HUES48 (cell line): Measurements from ENCODE around the gene HBD.

Source experiments
- H3K27ac ChIP-seq: one replicate; pipeline ENCODE4 v1.7.0; 2013; ENCODE audit warnings: low read depth, low read length, inconsistent platforms
- H3K27me3 ChIP-seq: 2 replicates; pipeline ENCODE4 v1.6.1; 2013; ENCODE audit warnings: mild to moderate bottlenecking, low read length; ENCODE audit not compliant: control insufficient read depth, insufficient read depth
- H3K36me3 ChIP-seq: 2 replicates; pipeline ENCODE4 v1.6.1; 2013; ENCODE audit warnings: low read length; ENCODE audit not compliant: control insufficient read depth, insufficient read depth
- H3K4me1 ChIP-seq: 2 replicates; pipeline ENCODE4 v1.6.1; 2013; ENCODE audit warnings: mild to moderate bottlenecking, low read length; ENCODE audit not compliant: control insufficient read depth, insufficient read depth
- H3K4me3 ChIP-seq: 2 replicates; pipeline ENCODE4 v1.5.1; 2013; ENCODE audit warnings: mild to moderate bottlenecking, low read depth, low read length
- H3K9ac ChIP-seq: 2 replicates; pipeline ENCODE4 v1.6.1; 2013; ENCODE audit warnings: mild to moderate bottlenecking, low read depth, low read length, moderate library complexity
- H3K9me3 ChIP-seq: 2 replicates; pipeline ENCODE4 v1.6.1; 2013; ENCODE audit warnings: low read length; ENCODE audit not compliant: control insufficient read depth, insufficient read depth

HBD gene

GRCh38 chr11:5204787-5205186 is 29.5 kb downstream of the HBD start:
- Histone ChIP-seq H3K4me3 (no peak overlapping the region), H3K27me3 (no peaks in the 10 kb centered on the region), H3K9ac (no peak overlapping the region), H3K27ac (no peak overlapping the region), H3K4me1 (no peaks in the 10 kb centered on the region), H3K36me3 (no peaks in the 10 kb centered on the region), H3K9me3 (no peaks in the 10 kb centered on the region)

GRCh38 chr11:5203366-5203765 is 30.9 kb downstream of the HBD start:
- Histone ChIP-seq H3K27me3 (no peaks in the 10 kb centered on the region), H3K36me3 (no peaks in the 10 kb centered on the region), H3K27ac (no peak overlapping the region), H3K9ac (no peak overlapping the region), H3K9me3 (no peaks in the 10 kb centered on the region), H3K4me3 (no peak overlapping the region), H3K4me1 (no peaks in the 10 kb centered on the region)

GRCh38 chr11:5200582-5200981 is 33.7 kb downstream of the HBD start, which contains the start of gene OR51V1:
Gene OR51V1 (minus strand): TSS chr11:5200682. CDS start chr11:5200682, 0 bp downstream.
- no peaks in the 10 kb centered on the region for H3K4me1 ChIP-seq
- H3K9me3 ChIP-seq: no peaks in the 10 kb centered on the region
- H3K27ac ChIP-seq: no peak within 1 kb of the TSS
- no peaks in the 10 kb centered on the region for H3K36me3 ChIP-seq
- no peaks in the 10 kb centered on the region for H3K27me3 ChIP-seq
- H3K4me3 ChIP-seq: no peak within 1 kb of the TSS
- no peak within 1 kb of the TSS for H3K9ac ChIP-seq

- Histone ChIP-seq H3K9ac (no peak overlapping the region), H3K36me3 (no peaks in the 10 kb centered on the region), H3K27ac (no peak overlapping the region), H3K27me3 (no peaks in the 10 kb centered on the region), H3K9me3 (no peaks in the 10 kb centered on the region), H3K4me1 (no peaks in the 10 kb centered on the region), H3K4me3 (no peak overlapping the region)
These were observed 36.0 kb downstream of the HBD start for GRCh38 chr11:5198285-5198684.

GRCh38 chr11:5197536-5197935 is 36.7 kb downstream of the HBD start:
- no peaks in the 10 kb centered on the region for H3K36me3 ChIP-seq
- no peaks in the 10 kb centered on the region for H3K4me1 ChIP-seq
- H3K9me3 ChIP-seq: no peaks in the 10 kb centered on the region
- no peak overlapping the region for H3K27ac ChIP-seq
- H3K4me3 ChIP-seq: no peak overlapping the region
- no peaks in the 10 kb centered on the region for H3K27me3 ChIP-seq
- no peak overlapping the region for H3K9ac ChIP-seq

GRCh38 chr11:5196731-5197130 is 37.6 kb downstream of the HBD start:
- Histone ChIP-seq H3K36me3 (no peaks in the 10 kb centered on the region), H3K4me1 (no peaks in the 10 kb centered on the region), H3K4me3 (no peak overlapping the region), H3K9ac (no peak overlapping the region), H3K27ac (no peak overlapping the region), H3K9me3 (no peaks in the 10 kb centered on the region), H3K27me3 (no peaks in the 10 kb centered on the region)

GRCh38 chr11:5196067-5196466 is 38.2 kb downstream of the HBD start:
- no peak overlapping the region for H3K9ac ChIP-seq
- no peaks in the 10 kb centered on the region for H3K4me1 ChIP-seq
- no peak overlapping the region for H3K27ac ChIP-seq
- no peaks in the 10 kb centered on the region for H3K27me3 ChIP-seq
- no peak overlapping the region for H3K4me3 ChIP-seq
- H3K36me3 ChIP-seq: no peaks in the 10 kb centered on the region
- H3K9me3 ChIP-seq: no peaks in the 10 kb centered on the region

- H3K27me3 ChIP-seq: no peaks in the 10 kb centered on the region
- peaks cover 9% of the 10 kb centered on the region for H3K9me3 ChIP-seq
These were observed 41.5 kb downstream of the HBD start for GRCh38 chr11:5192738-5193137.

GRCh38 chr11:5188201-5188600 is 46.1 kb downstream of the HBD start:
- Histone ChIP-seq H3K27me3 (no peaks in the 10 kb centered on the region), H3K36me3 (no peaks in the 10 kb centered on the region), H3K9me3 (peaks cover 9% of the 10 kb centered on the region), H3K4me1 (no peaks in the 10 kb centered on the region), H3K27ac (no peak overlapping the region), H3K9ac (no peak overlapping the region), H3K4me3 (no peak overlapping the region)

More at GRCh38 chr11:5192738-5193137, 41.5 kb downstream of the HBD start:
- Histone ChIP-seq H3K27ac (no peak overlapping the region), H3K9ac (no peak overlapping the region), H3K36me3 (no peaks in the 10 kb centered on the region), H3K4me1 (no peaks in the 10 kb centered on the region), H3K4me3 (no peak overlapping the region)
